LNCAP (cell line): ENCODE data around the gene JADE2.

Experiments
- TF ChIP-seq, protein P1 (sequence below): fragments of 450-650 bp; IDR thresholded peaks from 2 replicates; pipeline ENCODE4 v1.5.1; 2017; ENCODE audit warnings: mild to moderate bottlenecking

JADE2 gene

DNA sequence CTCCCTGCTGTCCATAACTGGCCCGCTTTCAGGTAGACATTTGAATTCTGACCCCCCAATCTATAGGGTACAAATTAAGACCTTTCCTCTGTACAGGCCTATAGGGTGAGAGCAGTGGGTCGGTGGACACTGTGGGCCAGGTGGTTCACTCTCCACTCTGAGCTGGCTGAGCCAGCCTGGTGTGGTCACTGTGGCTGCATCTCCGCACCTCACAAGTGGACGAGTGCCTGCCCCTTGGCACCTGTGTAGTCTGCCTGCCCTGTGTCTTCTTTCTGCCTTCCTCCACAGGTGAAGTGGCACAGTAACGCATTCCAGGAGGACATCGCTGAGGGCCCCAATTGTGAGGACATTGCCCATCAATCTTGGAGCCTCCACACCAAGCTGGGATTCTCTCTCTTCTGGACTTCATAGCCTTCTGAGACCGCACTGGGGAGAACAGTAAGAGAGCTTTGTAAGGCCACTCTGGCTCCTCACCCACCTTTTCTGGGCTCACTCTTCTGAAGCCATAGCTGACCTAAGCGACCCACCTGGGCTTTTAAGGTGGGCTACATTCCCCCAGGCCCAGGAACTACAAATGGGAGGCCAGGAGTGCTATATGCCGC, 33.5 kb upstream of the JADE2 start:
- TF ChIP-seq, protein P1, sequence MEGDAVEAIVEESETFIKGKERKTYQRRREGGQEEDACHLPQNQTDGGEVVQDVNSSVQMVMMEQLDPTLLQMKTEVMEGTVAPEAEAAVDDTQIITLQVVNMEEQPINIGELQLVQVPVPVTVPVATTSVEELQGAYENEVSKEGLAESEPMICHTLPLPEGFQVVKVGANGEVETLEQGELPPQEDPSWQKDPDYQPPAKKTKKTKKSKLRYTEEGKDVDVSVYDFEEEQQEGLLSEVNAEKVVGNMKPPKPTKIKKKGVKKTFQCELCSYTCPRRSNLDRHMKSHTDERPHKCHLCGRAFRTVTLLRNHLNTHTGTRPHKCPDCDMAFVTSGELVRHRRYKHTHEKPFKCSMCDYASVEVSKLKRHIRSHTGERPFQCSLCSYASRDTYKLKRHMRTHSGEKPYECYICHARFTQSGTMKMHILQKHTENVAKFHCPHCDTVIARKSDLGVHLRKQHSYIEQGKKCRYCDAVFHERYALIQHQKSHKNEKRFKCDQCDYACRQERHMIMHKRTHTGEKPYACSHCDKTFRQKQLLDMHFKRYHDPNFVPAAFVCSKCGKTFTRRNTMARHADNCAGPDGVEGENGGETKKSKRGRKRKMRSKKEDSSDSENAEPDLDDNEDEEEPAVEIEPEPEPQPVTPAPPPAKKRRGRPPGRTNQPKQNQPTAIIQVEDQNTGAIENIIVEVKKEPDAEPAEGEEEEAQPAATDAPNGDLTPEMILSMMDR = no peak

DNA sequence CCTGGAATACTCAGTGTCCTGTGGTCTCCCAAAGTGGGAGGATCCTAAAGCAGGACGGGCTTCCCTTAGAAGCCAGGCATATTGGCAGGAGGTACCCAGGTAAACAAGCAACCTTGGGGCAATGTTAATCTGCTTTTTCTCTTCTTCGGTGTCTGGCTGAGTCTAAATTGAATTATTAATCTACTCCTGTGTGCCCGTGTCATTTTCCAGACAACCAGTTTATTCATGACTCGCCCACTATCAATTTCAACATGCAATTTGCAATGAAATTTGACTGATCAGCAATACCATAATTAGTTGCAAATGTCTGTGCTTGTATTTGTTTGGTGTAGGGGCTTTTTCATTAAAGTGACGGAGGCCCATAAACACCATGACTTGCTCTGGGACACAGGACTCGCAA, 32.9 kb upstream of the JADE2 start:
- TF ChIP-seq, protein P1 = no peak

DNA sequence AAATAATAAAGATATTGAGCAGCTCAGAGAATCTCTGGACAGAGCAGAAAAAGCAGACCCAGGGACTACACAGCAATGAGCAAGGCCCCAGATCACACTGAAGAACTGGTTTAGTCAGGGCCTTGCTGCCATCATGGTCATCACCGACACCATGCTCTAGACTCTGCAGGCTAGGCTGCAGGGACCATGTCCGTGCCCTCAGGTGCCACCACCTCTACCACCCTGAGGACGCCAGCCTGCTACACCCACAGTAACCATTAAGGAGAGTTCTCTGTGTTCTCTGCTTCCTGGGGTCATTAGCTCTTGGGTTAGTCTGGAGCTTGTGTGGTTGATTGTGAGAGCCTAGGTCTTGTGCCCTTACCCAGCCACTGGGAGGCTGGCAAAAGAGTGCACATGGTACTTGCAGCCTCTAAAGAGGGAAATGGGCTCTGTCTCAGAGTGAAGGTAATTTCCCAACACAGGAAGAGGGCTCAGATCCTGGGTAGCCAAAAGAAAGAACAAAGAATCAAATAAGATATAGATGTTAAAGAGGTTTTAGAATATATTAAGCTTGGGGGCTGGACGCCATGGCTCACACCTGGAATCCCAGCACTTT, 31.9 kb upstream of the JADE2 start:
- TF ChIP-seq, protein P1 = no peak

DNA sequence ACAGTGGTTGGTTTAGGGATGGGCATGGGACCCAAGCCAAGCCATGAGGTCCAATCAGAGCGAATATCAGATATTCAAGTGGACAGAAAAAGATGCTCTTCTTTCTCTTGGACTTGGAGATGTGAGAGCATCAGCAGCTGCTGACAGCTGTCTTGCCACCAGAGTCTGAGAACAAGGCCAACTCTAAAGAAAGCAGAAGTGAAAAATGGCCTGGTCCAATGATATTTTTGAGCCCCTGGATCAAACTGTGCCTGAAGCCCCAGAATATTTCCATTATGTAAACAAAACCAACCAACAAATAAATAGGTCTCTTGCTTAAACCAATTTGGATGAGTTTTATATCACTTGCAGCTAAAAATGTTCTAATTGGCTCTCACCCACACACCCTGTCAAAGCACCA, 30.7 kb upstream of the JADE2 start:
- TF ChIP-seq, protein P1 = no peak

DNA sequence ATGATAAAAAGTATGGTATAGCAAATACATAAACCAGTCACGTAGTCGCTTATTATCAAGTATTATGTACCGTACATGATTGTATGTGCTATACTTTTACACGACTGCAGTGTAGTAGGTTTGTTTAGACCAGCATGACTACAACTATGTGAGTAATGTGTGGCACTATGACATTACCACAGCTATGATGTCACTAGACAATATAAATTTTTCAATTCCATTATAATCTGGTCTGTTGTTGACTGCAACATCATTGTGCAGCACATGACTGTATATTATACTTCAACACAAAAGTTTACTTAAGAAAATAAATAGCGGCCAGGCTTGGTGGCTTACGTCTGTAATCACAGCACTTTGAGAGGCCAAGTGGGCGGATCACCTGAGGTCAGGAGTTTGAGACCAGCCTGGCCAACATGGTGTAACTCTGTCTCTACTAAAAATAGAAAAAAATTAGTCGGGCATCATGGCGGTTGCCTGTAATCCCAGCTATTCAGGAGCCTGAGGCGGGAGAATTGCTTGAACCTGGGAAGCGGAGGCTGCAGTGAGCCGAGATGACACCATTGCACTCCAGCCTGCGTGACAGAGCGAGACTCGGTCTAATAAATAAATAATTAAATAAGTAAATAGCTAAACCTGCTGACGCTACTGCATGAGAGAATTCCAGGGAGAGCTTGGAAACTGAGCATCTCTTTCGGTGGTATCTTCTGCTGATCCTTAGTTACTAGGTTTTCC, 24.6 kb upstream of the JADE2 start:
- TF ChIP-seq, protein P1 = no peak

DNA sequence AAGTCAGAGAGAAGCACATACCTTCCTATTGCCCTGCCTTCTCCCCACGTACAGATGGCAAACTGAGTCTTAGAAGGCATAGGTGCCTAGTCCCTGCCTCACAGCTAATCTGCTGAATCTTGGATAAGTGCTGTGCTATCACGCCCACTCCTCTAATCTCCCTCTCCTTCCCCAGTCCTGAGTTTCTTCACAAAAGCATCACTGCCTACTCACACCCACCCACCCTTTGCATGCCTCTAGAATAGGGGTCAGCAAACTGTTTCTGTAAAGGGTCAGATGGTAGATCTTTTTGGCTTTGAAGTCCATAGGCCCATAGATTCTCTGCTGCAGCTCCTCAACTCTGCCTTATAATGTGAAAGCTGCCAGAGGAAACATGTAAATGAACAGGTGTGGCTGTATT, 23.2 kb upstream of the JADE2 start:
- TF ChIP-seq, protein P1 = no peak

DNA sequence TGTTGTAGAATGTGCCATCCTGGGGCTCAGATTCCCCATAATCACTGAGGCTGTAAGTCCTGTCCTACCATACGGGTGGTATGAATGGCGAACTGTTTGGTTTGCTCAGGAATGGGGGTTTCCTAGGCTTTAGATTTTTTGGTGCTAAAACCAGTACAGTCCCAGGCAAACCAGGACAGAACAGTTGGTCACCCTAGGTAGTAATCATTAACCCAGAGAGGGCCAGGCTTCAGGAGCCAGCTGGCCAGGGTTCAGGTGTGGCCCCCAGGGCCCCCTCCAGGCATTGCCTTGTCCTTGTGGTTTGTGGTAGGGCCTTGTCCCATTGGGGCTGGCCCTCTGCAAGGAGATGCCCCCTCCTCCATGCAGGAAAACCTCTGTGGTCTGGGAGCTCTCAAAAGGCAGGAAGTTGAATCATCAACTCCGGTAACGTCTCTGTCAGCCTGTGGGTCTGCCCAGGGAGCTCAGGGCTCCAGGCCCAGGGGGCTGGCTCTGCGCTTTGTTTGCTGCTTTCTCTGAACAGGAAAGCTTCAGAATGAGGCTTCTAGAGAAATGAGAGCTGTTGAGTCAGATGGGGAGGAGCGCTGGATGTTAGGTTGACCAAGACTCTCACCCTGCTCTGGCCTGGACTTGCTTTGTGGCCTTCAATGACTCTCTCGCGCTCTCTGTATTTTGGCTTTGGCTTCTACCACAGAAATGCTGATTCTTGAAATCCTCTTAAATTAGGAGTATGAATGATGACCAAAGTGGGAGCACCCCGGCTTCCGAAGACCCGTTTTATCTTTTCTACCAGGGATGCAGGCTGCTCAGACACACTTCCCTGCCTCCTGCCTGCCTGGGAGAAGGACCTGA, 22.2 kb upstream of the JADE2 start:
- TF ChIP-seq, protein P1 = no peak
